HCT116 (cell line): ENCODE data around the gene ABTB2. TPM values are rescaled to one million over a fixed set of nuclear protein-coding genes. Genes with fewer than 3 reads are reported as not detected.

Experiments
- ATAC-seq: fragments of 200-7000 bp; cut with Tn5 transposase; 2 replicates; pipeline ENCODE4 v1.9.1; 2020; ENCODE audit warnings: mild to moderate bottlenecking, moderate library complexity
- BruUV-seq: library from RNA; stranded (reverse); fragments of 400-500 nt; replicated peaks from 2 replicates; lab custom pipeline; 2021; lab: Mats Ljungman, UMichigan
- CTCF ChIA-PET: fragments of 300-600 bp; sonication (Branson Sonifier 250); formaldehyde crosslinking; loops from one replicate; lab custom pipeline; 2021; ENCODE audit warnings: antibody characterized with exemption; lab: Charles Lee
- POLR2A ChIA-PET: fragments of 300-600, 350-600 bp; sonication (Branson Sonifier 250); formaldehyde crosslinking; loops from one replicate; lab custom pipeline; 2021; ENCODE audit warnings: antibody characterized with exemption; lab: Charles Lee
- RAD21 ChIA-PET, 2 experiments: fragments of 300-600 bp; sonication (Branson Sonifier 250); formaldehyde crosslinking; loops; one replicate each; lab custom pipeline; 2023; ENCODE audit warnings: low total read pairs in 2 of 2; ENCODE audit not compliant: uncharacterized antibody in 2 of 2, unreplicated experiment in 2 of 2, low non-redundant PET in 1 of 2; lab: Charles Lee
- DNase-seq: peaks from one replicate; pipeline ENCODE4 v3.0.0-alpha.2; 2010; ENCODE audit warnings: low read depth, low spot score
- H2AFZ ChIP-seq: fragments of 200-600 bp; shearing (Covaris generic), sonication (generic); 2 replicates; pipeline ENCODE4 v1.6.1; 2017; ENCODE audit warnings: low read depth, mixed run types, mixed read lengths, antibody characterized with exemption, low read length; ENCODE audit not compliant: poor library complexity, severe bottlenecking
- H3K27ac ChIP-seq: 2 replicates; pipeline ENCODE4 v1.5.1; 2012; ENCODE audit warnings: low read depth, low read length
- H3K27me3 ChIP-seq: fragments of 200-600 bp; sonication (generic); 2 replicates; pipeline ENCODE4 v1.6.1; 2016; ENCODE audit warnings: mixed run types, low read length, mixed read lengths; ENCODE audit not compliant: insufficient read depth
- H3K36me3 ChIP-seq, 2 experiments: fragments of 200-500 bp in 1 of 2; fragments of 200-600 bp in 1 of 2; sonication (Bioruptor generic) in 1 of 2; sonication (generic) in 1 of 2; 2 replicates each; pipeline versions ENCODE4 v1.5.1 to v1.6.1; 2014 to 2016; ENCODE audit warnings: low read length in 2 of 2, inconsistent platforms in 1 of 2, mixed read lengths in 1 of 2, mixed run types in 1 of 2; ENCODE audit not compliant: insufficient read depth in 2 of 2, control insufficient read depth in 1 of 2
- H3K4me1 ChIP-seq, 2 experiments: fragments of 200-600 bp in 1 of 2; sonication (generic) in 1 of 2; 2 replicates each; pipeline versions ENCODE4 v1.5.1 to v1.6.1; 2012 to 2017; ENCODE audit warnings: low read length in 2 of 2, inconsistent platforms in 1 of 2, mild to moderate bottlenecking in 1 of 2, mixed read lengths in 1 of 2, mixed run types in 1 of 2, moderate library complexity in 1 of 2; ENCODE audit not compliant: insufficient read depth in 2 of 2, control insufficient read depth in 1 of 2
- H3K4me2 ChIP-seq: fragments of 200-600 bp; sonication (generic); 2 replicates; pipeline ENCODE4 v1.6.1; 2017; ENCODE audit warnings: mixed run types, low read length, mixed read lengths
- H3K4me3 ChIP-seq, 2 experiments: fragments of 200-600 bp in 1 of 2; sonication (generic) in 1 of 2; replicated peaks in 1 of 2; 2 replicates each; pipeline ENCODE4 v1.5.1; 2011 to 2016; ENCODE audit warnings: low read length in 2 of 2, control low read depth in 1 of 2, low read depth in 1 of 2, mild to moderate bottlenecking in 1 of 2, mixed read lengths in 1 of 2, mixed run types in 1 of 2
- H3K79me2 ChIP-seq: fragments of 200-600 bp; sonication (generic); 2 replicates; pipeline ENCODE4 v1.6.1; 2017; ENCODE audit warnings: mild to moderate bottlenecking, mixed run types, low read length, moderate library complexity, mixed read lengths; ENCODE audit not compliant: insufficient read depth
- H3K9ac ChIP-seq: fragments of 200-600 bp; sonication (generic); 2 replicates; pipeline ENCODE4 v1.6.1; 2016; ENCODE audit warnings: low read length, mixed read lengths
- H3K9me2 ChIP-seq: fragments of 200-600 bp; sonication (generic), shearing (Covaris generic); 2 replicates; pipeline ENCODE4 v1.6.1; 2017; ENCODE audit warnings: mixed run types, mild to moderate bottlenecking, moderate library complexity; ENCODE audit not compliant: insufficient read depth
- H3K9me3 ChIP-seq, 2 experiments: fragments of 200-500 bp in 1 of 2; fragments of 200-600 bp in 1 of 2; sonication (Bioruptor generic) in 1 of 2; sonication (generic) in 1 of 2; 2 replicates each; pipeline ENCODE4 v1.6.1; 2014 to 2017; ENCODE audit warnings: low read length in 2 of 2, mixed read lengths in 2 of 2, inconsistent platforms in 1 of 2, low read depth in 1 of 2, mild to moderate bottlenecking in 1 of 2, mixed run types in 1 of 2, moderate library complexity in 1 of 2; ENCODE audit not compliant: control insufficient read depth in 1 of 2, insufficient read depth in 1 of 2
- H4K20me1 ChIP-seq: fragments of 200-600 bp; sonication (generic), shearing (Covaris generic); 2 replicates; pipeline ENCODE4 v1.6.1; 2017; ENCODE audit warnings: mixed run types, mild to moderate bottlenecking, moderate library complexity; ENCODE audit not compliant: insufficient read depth
- CBX3 ChIP-seq: IDR thresholded peaks from 2 replicates; pipeline ENCODE4 v1.6.1; 2012; ENCODE audit warnings: low read depth
- CEBPB ChIP-seq: IDR thresholded peaks from 2 replicates; pipeline ENCODE4 v1.6.1; 2012; ENCODE audit warnings: low read depth
- ELF1 ChIP-seq: IDR thresholded peaks from 2 replicates; pipeline ENCODE4 v1.6.1; 2012; ENCODE audit warnings: low read depth, borderline replicate concordance
- EZH2phosphoT487 ChIP-seq: fragments of 200-600 bp; IDR thresholded peaks from 2 replicates; pipeline ENCODE4 v1.6.1; 2018; ENCODE audit warnings: antibody characterized with exemption, borderline replicate concordance
- FOSL1 ChIP-seq: IDR thresholded peaks from 2 replicates; pipeline ENCODE4 v1.6.1; 2012; ENCODE audit warnings: low read depth
- JUND ChIP-seq: IDR thresholded peaks from 2 replicates; pipeline ENCODE4 v1.6.1; 2012
- POLR2A ChIP-seq: IDR thresholded peaks from 2 replicates; pipeline ENCODE4 v1.7.0; 2011; ENCODE audit warnings: borderline replicate concordance; ENCODE audit not compliant: insufficient read depth, insufficient read length; ENCODE audit errors: extremely low read depth
- RAD21 ChIP-seq: IDR thresholded peaks from 2 replicates; pipeline ENCODE4 v1.6.1; 2012; ENCODE audit warnings: low read depth, mild to moderate bottlenecking
- SIN3A ChIP-seq: IDR thresholded peaks from 2 replicates; pipeline ENCODE4 v1.6.1; 2012; ENCODE audit warnings: low read depth
- SP1 ChIP-seq: IDR thresholded peaks from 2 replicates; pipeline ENCODE4 v1.6.1; 2012; ENCODE audit warnings: low read depth
- TCF7L2 ChIP-seq: IDR thresholded peaks from 2 replicates; pipeline ENCODE4 v1.7.0; 2011; ENCODE audit warnings: borderline replicate concordance, inconsistent platforms; ENCODE audit not compliant: insufficient read depth, insufficient read length; ENCODE audit errors: extremely low read depth
- intact Hi-C: fragments of 100-400 bp; cut with micrococcal nuclease; formaldehyde crosslinking; loops from 2 replicates; pipeline ENCODE4 v1.10.0; 2022
- total RNA-seq: library from RNA; stranded (reverse); gene quantifications from one replicate; pipeline ENCODE4 v1.2.1, GENCODE V29; 2021; ENCODE audit not compliant: unreplicated experiment
- TF ChIP-seq, protein P1 (sequence below), 3 experiments: fragments of 200-600 bp in 1 of 3; sonication (generic) in 1 of 3; IDR thresholded peaks in 2 of 3; conservative IDR thresholded peaks in 1 of 3; 2 replicates each; pipeline ENCODE4 v1.5.1; 2012 to 2017; ENCODE audit warnings: low read depth in 2 of 3, low read length in 2 of 3, antibody characterized with exemption in 1 of 3, borderline replicate concordance in 1 of 3, control low read depth in 1 of 3, mild to moderate bottlenecking in 1 of 3, mixed read lengths in 1 of 3, mixed run types in 1 of 3, moderate library complexity in 1 of 3; ENCODE audit not compliant: insufficient read depth in 1 of 3
- TF ChIP-seq, protein P2 (sequence below): IDR thresholded peaks from 2 replicates; pipeline ENCODE4 v1.6.1; 2012

The ABTB2 gene
- total RNA-seq, 1 experiment from 2014 or later, result 6.8 TPM

DNA sequence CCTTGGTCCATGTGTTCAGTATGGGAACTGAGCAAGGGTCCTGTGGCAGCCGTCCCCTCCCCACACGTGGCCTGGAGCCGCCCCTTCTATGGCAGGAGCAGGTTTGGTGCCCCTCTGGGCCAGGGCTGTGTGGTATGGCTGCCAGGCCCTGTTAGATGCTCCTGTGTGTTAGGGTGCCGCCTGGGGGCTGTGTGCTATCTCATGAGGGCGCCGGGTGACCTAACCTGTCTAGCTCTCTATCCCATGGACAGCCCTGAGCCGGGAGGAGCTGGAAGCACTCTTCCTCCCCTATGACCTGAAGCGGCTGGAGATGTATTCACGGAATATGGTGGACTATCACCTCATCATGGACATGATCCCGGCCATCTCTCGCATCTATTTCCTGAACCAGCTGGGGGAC, 217.7 kb downstream of the ABTB2 start:
- ChIA-PET POLR2A (interaction anchor here (1.0 kb wide), 1 partner anchor 35 kb away, joined by 3 read pairs; the partner anchor contains the start of gene NAT10), CTCF (no interaction called here), RAD21 (no interaction called here)
- Histone ChIP-seq H3K27me3 (no peaks in the 10 kb centered on the region), H3K36me3 (peaks cover 66 to 93% of the 10 kb centered on the region in 2 experiments; a peak in 3 of 4 replicates), H3K4me1 (no peaks in the 10 kb centered on the region), H3K9ac (no peak overlapping the region), H3K9me3 (no peaks in the 10 kb centered on the region), H3K4me2 (no peak overlapping the region), H3K9me2 (no peaks in the 10 kb centered on the region), H4K20me1 (0 out of 2 replicates have a peak, but pooled peaks cover 3% of the 10 kb centered on the region), H3K4me3 (no peak overlapping the region), H2AFZ (no peak overlapping the region), H3K79me2 (no peaks in the 10 kb centered on the region; the same call in 1 of the 2 replicates), H3K27ac (no peak overlapping the region)
- intact Hi-C loops, result no loop called here
- no TSS peak for BruUV-seq
- TF ChIP-seq, protein P1, sequence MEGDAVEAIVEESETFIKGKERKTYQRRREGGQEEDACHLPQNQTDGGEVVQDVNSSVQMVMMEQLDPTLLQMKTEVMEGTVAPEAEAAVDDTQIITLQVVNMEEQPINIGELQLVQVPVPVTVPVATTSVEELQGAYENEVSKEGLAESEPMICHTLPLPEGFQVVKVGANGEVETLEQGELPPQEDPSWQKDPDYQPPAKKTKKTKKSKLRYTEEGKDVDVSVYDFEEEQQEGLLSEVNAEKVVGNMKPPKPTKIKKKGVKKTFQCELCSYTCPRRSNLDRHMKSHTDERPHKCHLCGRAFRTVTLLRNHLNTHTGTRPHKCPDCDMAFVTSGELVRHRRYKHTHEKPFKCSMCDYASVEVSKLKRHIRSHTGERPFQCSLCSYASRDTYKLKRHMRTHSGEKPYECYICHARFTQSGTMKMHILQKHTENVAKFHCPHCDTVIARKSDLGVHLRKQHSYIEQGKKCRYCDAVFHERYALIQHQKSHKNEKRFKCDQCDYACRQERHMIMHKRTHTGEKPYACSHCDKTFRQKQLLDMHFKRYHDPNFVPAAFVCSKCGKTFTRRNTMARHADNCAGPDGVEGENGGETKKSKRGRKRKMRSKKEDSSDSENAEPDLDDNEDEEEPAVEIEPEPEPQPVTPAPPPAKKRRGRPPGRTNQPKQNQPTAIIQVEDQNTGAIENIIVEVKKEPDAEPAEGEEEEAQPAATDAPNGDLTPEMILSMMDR (IDR thresholded peaks at IDR 0.05 in 2 of 3, conservative IDR thresholded peaks at IDR 0.05 in 1 of 3; ENCODE audit: borderline replicate concordance in 1 of 3, insufficient read depth in 1 of 3, low read depth in 2 of 3, low read length in 2 of 3), result no peak
- TF ChIP-seq EZH2phosphoT487 (no peak), CEBPB (no peak), JUND (no peak), TCF7L2 (no peak)
- DNase-seq (no peak), ATAC-seq (no peak)

DNA sequence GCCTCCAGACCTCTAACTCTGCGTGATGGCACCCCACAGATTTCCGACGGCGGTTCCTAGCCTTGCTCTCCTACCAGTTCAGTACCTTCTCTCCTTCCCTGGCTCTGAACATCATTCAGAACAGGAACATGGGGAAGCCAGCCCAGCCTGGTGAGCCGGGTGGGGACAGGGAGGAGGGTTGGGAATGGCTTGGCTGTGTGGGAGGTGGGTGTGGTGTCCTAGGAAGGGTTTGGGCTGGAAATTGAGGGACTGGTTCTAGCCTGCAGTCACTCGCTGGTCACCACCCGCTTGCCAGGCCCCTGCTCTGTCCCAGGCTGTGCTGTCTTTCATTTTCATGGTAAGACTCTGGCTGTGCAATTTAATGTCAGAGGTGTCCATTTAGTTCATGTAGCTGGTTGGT, 218.5 kb downstream of the ABTB2 start:
- TF ChIP-seq TCF7L2 (no peak), CBX3 (no peak), RAD21 (no peak), EZH2phosphoT487 (no peak), POLR2A (no peak), ELF1 (no peak), SIN3A (no peak), SP1 (no peak), FOSL1 (no peak)
- TF ChIP-seq, protein P2, sequence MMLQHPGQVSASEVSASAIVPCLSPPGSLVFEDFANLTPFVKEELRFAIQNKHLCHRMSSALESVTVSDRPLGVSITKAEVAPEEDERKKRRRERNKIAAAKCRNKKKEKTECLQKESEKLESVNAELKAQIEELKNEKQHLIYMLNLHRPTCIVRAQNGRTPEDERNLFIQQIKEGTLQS, result no peak
- no peak overlapping the region for H3K4me3 ChIP-seq
- no peak overlapping the region for H2AFZ ChIP-seq
- RAD21 ChIA-PET, result no interaction called here
- POLR2A ChIA-PET, result no interaction called here
- no peaks in the 10 kb centered on the region; the same call in 1 of the 2 replicates for H3K79me2 ChIP-seq
- no TSS peak for BruUV-seq
- H3K9ac ChIP-seq, result no peak overlapping the region
- CTCF ChIA-PET, result no interaction called here
- H3K4me2 ChIP-seq, result no peak overlapping the region
- peaks cover 60 to 93% of the 10 kb centered on the region in 2 experiments; a peak in 3 of 4 replicates for H3K36me3 ChIP-seq
- H3K27me3 ChIP-seq, result no peaks in the 10 kb centered on the region
- no peaks in the 10 kb centered on the region for H3K9me3 ChIP-seq
- ATAC-seq, result no peak
- H3K9me2 ChIP-seq, result no peaks in the 10 kb centered on the region
- intact Hi-C loops, result no loop called here
- H3K27ac ChIP-seq, result no peak overlapping the region
- H3K4me1 ChIP-seq, result no peaks in the 10 kb centered on the region
- H4K20me1 ChIP-seq, result 0 out of 2 replicates have a peak, but pooled peaks cover 3% of the 10 kb centered on the region
- DNase-seq, result no peak
